ENCODE data around the gene PUS3.
"Not testable (repeated sequence)": the region's sequence is repeated elsewhere in the genome, so short reads cannot be mapped to it uniquely, and the experiment has no call there.

The PUS3 gene

DNA sequence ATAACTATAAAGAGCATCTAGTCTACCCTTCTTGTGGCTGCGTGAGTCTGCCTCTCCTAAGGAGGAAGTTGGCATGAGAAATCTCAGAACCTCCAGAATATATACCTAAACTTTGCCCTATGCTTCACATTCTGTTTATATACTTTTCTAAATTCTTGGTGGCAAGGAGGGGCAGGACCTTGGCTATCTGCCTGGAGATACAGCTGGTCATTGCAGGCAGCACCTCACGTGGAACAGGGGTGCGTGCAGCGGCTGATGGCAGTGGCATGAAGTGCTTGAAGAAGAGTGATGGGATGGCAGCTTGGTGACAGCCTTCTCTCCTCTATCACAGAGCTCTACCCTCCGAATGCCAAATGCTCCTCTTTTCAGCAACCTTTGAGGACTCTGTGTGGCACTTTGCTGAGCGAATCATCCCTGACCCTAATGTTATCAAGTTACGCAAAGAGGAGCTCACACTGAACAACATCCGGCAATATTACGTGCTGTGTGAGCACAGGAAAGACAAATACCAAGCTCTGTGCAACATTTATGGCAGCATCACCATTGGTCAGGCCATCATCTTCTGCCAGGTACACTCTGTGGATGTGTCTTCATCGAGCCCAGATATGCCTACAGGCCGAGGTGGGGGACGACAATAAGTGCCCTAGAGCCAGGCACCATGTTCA lies 13.8 kb upstream of the PUS3 start:
- no peak for DNase-seq (ENCODE audit: low read depth)

DNA sequence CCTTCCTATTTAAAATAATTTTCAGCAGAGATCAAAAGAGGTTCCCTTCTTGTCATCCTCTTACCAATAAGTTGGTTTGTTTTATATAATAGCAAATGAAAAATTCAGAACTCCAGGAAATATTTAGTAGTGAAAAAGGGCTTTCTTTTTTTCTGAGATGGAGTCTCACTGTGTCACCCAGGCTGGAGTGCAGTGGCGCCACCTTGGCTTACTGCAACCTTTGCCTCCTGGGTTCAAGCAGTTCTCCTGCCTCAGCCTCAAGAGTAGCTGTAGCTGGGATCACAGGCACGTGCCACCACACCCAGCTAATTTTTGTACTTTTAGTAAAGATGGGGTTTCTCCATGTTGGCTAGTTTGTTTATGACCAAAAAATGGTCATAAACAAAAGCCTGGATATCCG lies 11.6 kb upstream of the PUS3 start:
- not testable (repeated sequence) for DNase-seq (ENCODE audit: low read depth)

GRCh38 chr11:125910226-125910849 lies 7.3 kb upstream of the PUS3 start:
- DNase-seq (ENCODE audit: low read depth), result no peak

GRCh38 chr11:125904678-125905077 lies 1.7 kb upstream of the PUS3 start:
- no peak for DNase-seq (ENCODE audit: low read depth)

DNA sequence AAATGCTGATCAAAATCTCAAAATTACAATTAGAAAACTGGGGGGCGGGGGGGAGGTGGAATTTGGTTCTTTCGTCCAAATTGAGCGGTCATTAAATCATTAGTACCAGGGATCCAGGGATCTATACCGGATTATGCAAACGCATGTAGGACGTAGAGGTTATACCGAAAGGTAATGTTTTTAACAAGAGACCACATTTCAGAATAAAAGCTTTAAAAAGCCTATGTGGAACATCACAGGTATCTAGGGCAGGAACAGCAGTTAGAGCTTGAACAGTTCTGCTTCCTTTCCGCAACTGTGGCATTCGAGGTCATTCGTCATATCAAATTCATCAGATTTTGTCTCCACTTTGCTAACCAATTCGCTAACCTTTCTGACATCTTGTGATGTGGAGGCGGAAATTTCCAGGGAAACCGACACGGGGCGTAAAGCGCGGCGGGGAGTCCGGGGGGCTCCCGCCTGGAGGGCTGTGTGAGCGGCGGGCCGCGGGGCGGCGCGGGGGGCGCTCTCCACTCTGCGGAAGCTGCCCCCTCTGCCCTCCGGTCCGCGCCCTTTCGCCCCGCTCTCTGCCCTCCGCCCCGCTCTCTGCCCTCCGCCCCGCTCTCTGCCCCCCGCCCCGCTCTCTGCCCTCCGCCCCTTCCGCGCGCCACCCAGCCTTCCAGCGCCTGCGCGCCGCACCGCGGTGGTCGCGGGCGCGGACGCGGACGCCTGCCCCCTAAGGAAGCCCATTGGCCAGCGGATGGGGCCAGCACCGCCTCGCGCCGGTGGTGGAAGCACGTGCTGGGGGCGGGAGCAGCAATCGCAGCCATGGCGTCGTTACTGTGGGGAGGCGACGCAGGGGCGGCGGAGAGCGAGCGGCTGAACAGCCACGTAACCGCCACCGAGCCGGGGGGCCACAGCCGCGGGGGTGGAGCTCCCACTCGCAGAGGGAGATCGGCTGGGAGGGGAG lies 979 bp upstream of the PUS3 start, which contains the start of gene DDX25:
DDX25 (plus strand) TSS at position 798 of the 949 bp plus-strand sequence; CDS start at position 808, 10 bp downstream.
- DNase-seq (ENCODE audit: low read depth), result no peak

DNA sequence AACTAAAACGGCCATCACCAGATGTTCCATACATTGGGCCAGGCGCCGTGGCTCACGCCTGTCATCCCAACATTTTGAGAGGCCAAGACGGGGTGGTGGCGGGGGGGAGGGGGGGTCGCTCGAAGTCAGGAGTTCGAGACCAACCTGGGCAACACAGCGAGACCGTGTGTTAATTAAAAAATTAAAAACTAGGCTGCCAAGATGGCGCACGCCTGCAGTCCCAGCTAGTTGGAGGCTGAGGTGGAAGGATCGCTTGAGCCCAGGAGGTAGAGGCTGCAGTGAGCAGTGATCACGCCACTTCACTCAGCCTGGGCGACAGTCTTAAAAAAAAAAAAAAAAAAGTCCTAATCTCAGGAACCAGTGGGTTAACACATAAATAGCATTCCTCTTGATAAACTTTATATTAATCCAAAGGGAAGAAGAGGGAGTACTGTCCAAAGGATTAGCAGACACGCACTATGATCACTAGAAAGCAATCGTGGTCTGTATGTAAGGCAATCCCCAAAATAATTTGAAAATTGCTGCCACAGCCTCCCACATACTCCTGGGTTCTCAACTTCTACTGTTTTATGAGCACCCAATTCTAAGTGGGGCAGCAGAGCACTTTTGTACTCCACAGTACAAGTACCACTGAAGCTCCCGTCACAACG lies 604 bp downstream of the PUS3 start:
- no peak for DNase-seq (ENCODE audit: low read depth)

DNA sequence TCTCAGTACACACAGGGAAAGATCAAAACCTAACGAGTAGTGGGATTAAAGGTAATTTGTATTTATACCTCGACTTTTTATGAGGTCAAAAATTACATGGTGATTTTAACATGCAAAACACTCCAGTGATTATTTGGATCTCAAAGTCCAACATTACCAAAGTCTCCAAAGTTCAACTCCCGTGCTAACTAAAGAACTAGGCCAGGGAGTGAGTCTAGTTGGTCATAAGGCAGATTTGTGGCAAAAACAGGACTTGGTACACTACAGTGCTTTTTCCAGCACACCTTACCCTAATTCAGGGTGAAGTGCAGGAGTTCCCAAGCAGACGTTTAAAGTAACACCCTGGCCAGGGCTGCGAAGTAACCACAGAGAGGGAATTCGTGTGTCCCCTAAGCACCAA lies 1.1 kb downstream of the PUS3 start:
- DNase-seq (ENCODE audit: low read depth), result no peak

GRCh38 chr11:125892994-125893393 lies 10.0 kb downstream of the PUS3 start:
- no peak for DNase-seq (ENCODE audit: low read depth)

- no peak for DNase-seq (ENCODE audit: low read depth)
Observed at GRCh38 chr11:125892071-125892470, 10.9 kb downstream of the PUS3 start.

GRCh38 chr11:125890447-125891100 lies 12.4 kb downstream of the PUS3 start:
- DNase-seq (ENCODE audit: low read depth), result no peak

GRCh38 chr11:125887373-125888324 lies 15.4 kb downstream of the PUS3 start, which contains the start of gene HYLS1:
HYLS1 (plus strand) TSS chr11:125887668; CDS start chr11:125899369, 11,701 bp downstream.
- peak; percentile 92 for DNase-seq (ENCODE audit: low read depth)

GRCh38 chr11:125886997-125887372 lies 16.0 kb downstream of the PUS3 start:
- no peak for DNase-seq (ENCODE audit: low read depth)

GRCh38 chr11:125883375-125883774 lies 19.6 kb downstream of the PUS3 start:
- DNase-seq (ENCODE audit: low read depth), result no peak

DNA sequence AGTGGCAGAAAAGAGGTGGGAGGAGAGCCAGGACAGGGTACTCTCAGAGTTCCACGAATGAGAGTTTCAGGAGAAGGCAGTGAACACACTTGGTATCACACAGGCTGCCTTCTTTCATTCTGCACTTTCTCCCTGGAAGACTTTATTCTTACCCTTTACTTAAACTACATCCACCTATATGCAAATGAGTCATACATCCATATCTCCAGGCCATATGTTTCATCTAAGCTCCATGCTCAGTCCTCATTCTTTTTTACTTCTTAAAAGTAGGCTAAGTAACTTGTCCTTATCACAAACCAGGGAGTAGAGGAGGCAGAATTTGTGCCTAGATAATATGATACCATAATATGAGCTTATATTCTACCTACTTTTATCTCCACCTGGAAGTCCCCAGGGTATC lies 21.7 kb downstream of the PUS3 start:
- DNase-seq (ENCODE audit: low read depth), result no peak

DNA sequence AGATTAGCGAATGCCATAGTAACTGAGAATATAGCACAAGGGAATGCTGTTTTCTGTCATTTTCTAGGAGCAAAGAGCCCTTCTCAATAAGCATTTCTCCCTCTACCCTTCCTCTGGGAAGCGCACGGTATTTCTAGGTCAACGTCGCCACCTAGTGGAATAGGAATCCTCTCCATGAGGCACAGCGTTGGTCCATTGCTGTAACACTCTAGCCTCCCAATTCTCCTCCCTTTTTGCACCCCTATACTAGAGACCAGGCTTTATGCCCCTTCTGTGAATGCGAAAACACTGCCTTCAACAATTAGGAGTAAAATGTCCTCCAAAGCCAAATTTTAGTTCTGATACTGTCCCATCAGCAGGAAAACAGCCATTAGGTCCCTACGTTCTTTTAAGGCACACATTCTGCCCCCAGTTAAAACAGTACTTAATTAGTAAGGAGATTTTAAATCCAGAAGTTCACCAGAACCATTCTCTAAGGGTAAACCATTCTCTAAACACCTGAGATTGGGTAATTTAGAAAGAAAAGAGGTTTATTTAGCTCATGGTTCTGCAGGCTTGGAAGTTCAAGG lies 28.4 kb downstream of the PUS3 start:
- no peak for DNase-seq (ENCODE audit: low read depth)

GRCh38 chr11:125873881-125874555 lies 29.0 kb downstream of the PUS3 start:
- no peak for DNase-seq (ENCODE audit: low read depth)

DNA sequence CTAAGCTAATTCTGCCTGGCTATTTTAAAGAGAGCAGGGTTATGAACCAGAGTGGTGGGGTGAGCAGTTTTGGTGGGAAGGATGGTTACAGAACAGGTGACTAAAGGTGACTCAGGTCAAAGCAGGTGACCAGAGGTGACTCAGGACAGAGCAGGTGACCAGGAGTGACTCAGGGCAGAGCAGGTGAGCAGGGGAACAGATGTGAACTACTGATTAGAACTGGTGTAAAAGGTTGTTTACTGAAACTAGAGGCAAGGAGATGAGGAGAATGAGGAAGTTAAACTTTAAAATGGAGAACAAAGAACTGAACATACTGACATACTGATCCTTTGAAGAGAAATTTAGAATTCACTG lies 30.9 kb downstream of the PUS3 start:
- DNase-seq (ENCODE audit: low read depth), result no peak

DNA sequence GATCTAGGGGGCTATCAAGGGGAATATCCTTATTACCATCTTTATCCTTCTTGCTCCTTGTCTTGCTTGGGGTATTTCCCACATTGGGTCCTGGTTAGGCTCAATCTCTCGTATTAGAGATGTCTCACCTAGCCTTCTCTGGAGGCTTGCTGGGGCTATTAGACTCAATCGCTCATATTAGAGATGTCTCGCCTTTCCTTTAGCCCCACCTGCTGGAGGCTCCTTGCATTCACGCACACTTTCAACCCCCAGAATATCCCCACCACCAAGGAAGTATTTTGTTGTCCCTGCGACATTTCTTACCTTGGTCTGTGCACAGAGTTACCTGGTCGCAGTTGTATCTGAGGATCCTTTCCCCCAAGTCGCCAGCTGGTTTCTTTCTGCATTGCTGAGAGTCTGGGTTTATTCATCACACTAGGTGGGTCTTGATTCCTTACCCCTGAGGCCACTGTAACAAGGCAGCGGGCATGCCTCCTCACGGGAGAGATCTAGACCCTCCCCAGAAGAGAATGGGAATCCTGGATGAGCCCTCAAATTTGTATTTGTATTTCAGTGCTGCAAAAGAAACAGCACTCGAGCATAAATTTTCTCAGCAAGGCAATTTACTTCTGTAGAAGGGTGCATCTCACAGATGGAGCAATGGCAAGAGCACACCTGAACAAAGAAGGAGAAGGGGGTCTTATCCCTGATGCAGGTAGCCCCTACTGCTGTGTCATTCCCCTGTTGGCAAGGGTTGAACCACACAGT lies 31.4 kb downstream of the PUS3 start:
- no peak for DNase-seq (ENCODE audit: low read depth)

GRCh38 chr11:125869521-125869920 lies 33.5 kb downstream of the PUS3 start:
- no peak for DNase-seq (ENCODE audit: low read depth)
